SK-N-SH (cell line): ENCODE results near the gene ACTL10. TPM values are rescaled to one million over a fixed set of nuclear protein-coding genes. Genes with fewer than 3 reads are reported as not detected.

Experiments
- CTCF ChIA-PET: fragments of 300-600, 350-600 bp; formaldehyde crosslinking; extraction: SDS; loops from one replicate; lab custom pipeline; 2021; lab: Yijun Ruan, JAX
- POLR2A ChIA-PET: fragments of 350-600 bp; sonication (Branson Sonifier 250); formaldehyde crosslinking; extraction: SDS; loops from one replicate; lab custom pipeline; 2020; ENCODE audit warnings: antibody characterized with exemption, inconsistent platforms; lab: Yijun Ruan, JAX
- DNase-seq: peaks from one replicate; pipeline ENCODE4 v3.0.0; 2012
- H2AFZ ChIP-seq: fragments of 200-600 bp; sonication (generic); 2 replicates; pipeline ENCODE4 v1.8.1; 2016; ENCODE audit warnings: antibody characterized with exemption, mild to moderate bottlenecking, low read depth
- H3F3A ChIP-seq: fragments of 200-600 bp; sonication (generic); replicated peaks from 2 replicates; pipeline ENCODE3; 2016; ENCODE audit warnings: antibody characterized with exemption, mild to moderate bottlenecking; ENCODE audit not compliant: insufficient read depth
- H3K27ac ChIP-seq, 2 experiments: fragments of 200-500 bp in 1 of 2; fragments of 200-600 bp in 1 of 2; sonication (Bioruptor generic) in 1 of 2; sonication (generic), shearing (Covaris generic) in 1 of 2; 2 replicates each; pipeline versions ENCODE4 v1.5.1 to v1.6.1; 2014 to 2016; ENCODE audit warnings: low read depth in 2 of 2, inconsistent platforms in 1 of 2, low read length in 1 of 2, mild to moderate bottlenecking in 1 of 2, mixed read lengths in 1 of 2
- H3K27me3 ChIP-seq: fragments of 200-600 bp; sonication (generic), shearing (Covaris generic); 2 replicates; pipeline ENCODE4 v1.6.1; 2016; ENCODE audit warnings: mixed run types; ENCODE audit not compliant: insufficient read depth
- H3K36me3 ChIP-seq, 2 experiments: fragments of 200-500 bp in 1 of 2; fragments of 200-600 bp in 1 of 2; sonication (Bioruptor generic) in 1 of 2; sonication (generic) in 1 of 2; replicated peaks in 1 of 2; 2 replicates each; pipeline versions ENCODE3 to v1.5.1; 2014 to 2016; ENCODE audit warnings: low read length in 1 of 2, mild to moderate bottlenecking in 1 of 2; ENCODE audit not compliant: insufficient read depth in 2 of 2, control insufficient read depth in 1 of 2
- H3K4me1 ChIP-seq, 2 experiments: fragments of 200-500 bp in 1 of 2; fragments of 200-600 bp in 1 of 2; sonication (Bioruptor generic) in 1 of 2; sonication (generic), shearing (Covaris generic) in 1 of 2; 2 replicates each; pipeline versions ENCODE4 v1.5.1 to v1.6.1; 2014 to 2016; ENCODE audit warnings: low read depth in 1 of 2, low read length in 1 of 2, mixed run types in 1 of 2; ENCODE audit not compliant: insufficient read depth in 2 of 2, control insufficient read depth in 1 of 2
- H3K4me2 ChIP-seq: fragments of 200-600 bp; sonication (generic), shearing (Covaris generic); 2 replicates; pipeline ENCODE4 v1.6.1; 2017; ENCODE audit warnings: mixed run types
- H3K4me3 ChIP-seq, 2 experiments: fragments of 200-500 bp in 1 of 2; fragments of 200-600 bp in 1 of 2; sonication (Bioruptor generic) in 1 of 2; sonication (generic), shearing (Covaris generic) in 1 of 2; 2 replicates each; pipeline versions ENCODE4 v1.5.1 to v1.8.1; 2014 to 2016; ENCODE audit warnings: low read depth in 2 of 2, inconsistent platforms in 1 of 2, low read length in 1 of 2, mild to moderate bottlenecking in 1 of 2, mixed read lengths in 1 of 2, moderate library complexity in 1 of 2
- H3K79me2 ChIP-seq: fragments of 200-600 bp; sonication (generic); 2 replicates; pipeline ENCODE4 v1.8.1; 2017; ENCODE audit warnings: mild to moderate bottlenecking; ENCODE audit not compliant: insufficient read depth
- H3K9ac ChIP-seq: fragments of 200-600 bp; sonication (generic); 2 replicates; pipeline ENCODE4 v1.6.1; 2017; ENCODE audit warnings: mixed run types
- H3K9me2 ChIP-seq: fragments of 200-600 bp; sonication (generic); 2 replicates; pipeline ENCODE4 v1.6.1; 2017; ENCODE audit warnings: mixed run types
- H3K9me3 ChIP-seq: fragments of 200-600 bp; sonication (generic); 2 replicates; pipeline ENCODE4 v1.6.1; 2017; ENCODE audit warnings: mixed run types, mild to moderate bottlenecking, moderate library complexity
- H4K20me1 ChIP-seq: fragments of 200-600 bp; sonication (generic); 2 replicates; pipeline ENCODE4 v1.6.1; 2017; ENCODE audit warnings: mild to moderate bottlenecking, mixed run types; ENCODE audit not compliant: insufficient read depth
- EZH2phosphoT487 ChIP-seq: fragments of 200-600 bp; sonication (generic); IDR thresholded peaks from 2 replicates; pipeline ENCODE4 v1.6.1; 2017; ENCODE audit warnings: low read depth, mixed run types, mild to moderate bottlenecking, antibody characterized with exemption, moderate library complexity, borderline replicate concordance
- FOXJ3 ChIP-seq: sonication (generic); formaldehyde crosslinking; IDR thresholded peaks from 2 replicates; pipeline ENCODE4 v1.5.1; 2020; ENCODE audit warnings: mild to moderate bottlenecking, missing genetic modification reagents
- GABPA ChIP-seq: IDR thresholded peaks from 2 replicates; pipeline ENCODE4 v1.4.0; 2012; ENCODE audit warnings: low read depth, mild to moderate bottlenecking
- GATA2 ChIP-seq: sonication (generic); formaldehyde crosslinking; IDR thresholded peaks from 2 replicates; pipeline ENCODE4 v1.5.0; 2020; ENCODE audit warnings: mild to moderate bottlenecking, missing genetic modification reagents
- MEF2A ChIP-seq: IDR thresholded peaks from 2 replicates; pipeline ENCODE4 v1.4.0; 2012; ENCODE audit warnings: low read depth, borderline replicate concordance
- MXI1 ChIP-seq: IDR thresholded peaks from 2 replicates; pipeline ENCODE4 v1.6.1; 2012; ENCODE audit warnings: mild to moderate bottlenecking, low read depth, low read length, improper control_type of control experiment
- RXRA ChIP-seq: IDR thresholded peaks from 2 replicates; pipeline ENCODE4 v1.4.0; 2012; ENCODE audit warnings: low read depth, mild to moderate bottlenecking, borderline replicate concordance
- SIN3A ChIP-seq: IDR thresholded peaks from 2 replicates; pipeline ENCODE4 v1.6.1; 2012; ENCODE audit warnings: low read depth, mild to moderate bottlenecking, low read length, moderate library complexity, borderline replicate concordance
- TCF12 ChIP-seq: IDR thresholded peaks from 2 replicates; pipeline ENCODE4 v1.4.0; 2012
- TEAD4 ChIP-seq: IDR thresholded peaks from 2 replicates; pipeline ENCODE4 v1.4.0; 2012; ENCODE audit warnings: mild to moderate bottlenecking, borderline replicate concordance; ENCODE audit not compliant: insufficient read depth
- WGBS: methylation state at CpG from one replicate; pipeline ENCODE4 v1.1.6; 2017; ENCODE audit warnings: low lambda C conversion rate; 5-methylcytosine and 5-hydroxymethylcytosine counted together
- polyA plus RNA-seq, 3 experiments: library from polyadenylated mRNA; depleted of rRNA; stranded (reverse); fragments of >200 nt; gene quantifications; 2 replicates each; pipeline ENCODE4 v1.2.3, GENCODE V29; 2012
- TF ChIP-seq, protein P1 (sequence below): IDR thresholded peaks from 2 replicates; pipeline ENCODE4 v1.6.1; 2012; ENCODE audit warnings: mild to moderate bottlenecking, low read depth, low read length, moderate library complexity
- TF ChIP-seq, protein P2 (sequence below): IDR thresholded peaks from 2 replicates; pipeline ENCODE4 v1.4.0; 2012; ENCODE audit warnings: low read depth
- TF ChIP-seq, protein P3 (sequence below): IDR thresholded peaks from 2 replicates; pipeline ENCODE4 v1.4.0; 2012; ENCODE audit warnings: low read depth, borderline replicate concordance
- TF ChIP-seq, protein P4 (sequence below): IDR thresholded peaks from 2 replicates; pipeline ENCODE4 v1.4.0; 2012; ENCODE audit warnings: low read depth, borderline replicate concordance
- TF ChIP-seq, protein P5 (sequence below): fragments of 200-600 bp; sonication (generic); IDR thresholded peaks from 2 replicates; pipeline ENCODE4 v1.6.1; 2017; ENCODE audit warnings: antibody characterized with exemption, mild to moderate bottlenecking, moderate library complexity
- TF ChIP-seq, protein P6 (sequence below): IDR thresholded peaks from 2 replicates; pipeline ENCODE4; 2012

ACTL10 gene
- polyA plus RNA-seq, 1 of the 3 experiments (the other 2 are of a cell fraction): 0.25 TPM

DNA sequence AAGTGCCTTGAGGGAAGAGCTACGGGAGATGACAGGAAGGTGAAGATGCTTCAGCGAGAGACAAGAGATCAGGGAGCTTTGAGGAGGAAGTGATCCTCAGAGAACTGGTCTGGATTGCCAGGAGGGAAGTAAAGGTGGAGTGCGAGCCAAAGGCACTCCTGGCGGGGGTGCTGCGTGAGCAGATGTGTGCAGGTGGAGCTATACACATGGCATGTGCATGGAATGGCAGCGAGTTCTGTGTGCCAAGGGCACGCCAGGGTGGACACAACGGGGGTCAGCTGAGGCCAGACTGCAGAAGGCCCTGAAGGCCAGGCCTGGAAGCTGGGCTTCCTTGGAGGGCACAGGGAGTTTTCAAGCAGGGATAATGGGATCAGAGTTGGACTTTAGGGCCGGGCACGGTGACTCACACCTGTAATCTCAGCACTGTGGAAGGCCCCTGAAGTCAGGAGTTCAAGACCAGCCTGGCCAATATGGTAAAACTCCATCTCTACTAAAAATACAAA, 47.2 kb downstream of the ACTL10 start:
- H3F3A ChIP-seq: no peaks in the 10 kb centered on the region
- H3K27ac ChIP-seq: no peak overlapping the region
- no peak overlapping the region for H3K4me2 ChIP-seq
- TF ChIP-seq, protein P1, sequence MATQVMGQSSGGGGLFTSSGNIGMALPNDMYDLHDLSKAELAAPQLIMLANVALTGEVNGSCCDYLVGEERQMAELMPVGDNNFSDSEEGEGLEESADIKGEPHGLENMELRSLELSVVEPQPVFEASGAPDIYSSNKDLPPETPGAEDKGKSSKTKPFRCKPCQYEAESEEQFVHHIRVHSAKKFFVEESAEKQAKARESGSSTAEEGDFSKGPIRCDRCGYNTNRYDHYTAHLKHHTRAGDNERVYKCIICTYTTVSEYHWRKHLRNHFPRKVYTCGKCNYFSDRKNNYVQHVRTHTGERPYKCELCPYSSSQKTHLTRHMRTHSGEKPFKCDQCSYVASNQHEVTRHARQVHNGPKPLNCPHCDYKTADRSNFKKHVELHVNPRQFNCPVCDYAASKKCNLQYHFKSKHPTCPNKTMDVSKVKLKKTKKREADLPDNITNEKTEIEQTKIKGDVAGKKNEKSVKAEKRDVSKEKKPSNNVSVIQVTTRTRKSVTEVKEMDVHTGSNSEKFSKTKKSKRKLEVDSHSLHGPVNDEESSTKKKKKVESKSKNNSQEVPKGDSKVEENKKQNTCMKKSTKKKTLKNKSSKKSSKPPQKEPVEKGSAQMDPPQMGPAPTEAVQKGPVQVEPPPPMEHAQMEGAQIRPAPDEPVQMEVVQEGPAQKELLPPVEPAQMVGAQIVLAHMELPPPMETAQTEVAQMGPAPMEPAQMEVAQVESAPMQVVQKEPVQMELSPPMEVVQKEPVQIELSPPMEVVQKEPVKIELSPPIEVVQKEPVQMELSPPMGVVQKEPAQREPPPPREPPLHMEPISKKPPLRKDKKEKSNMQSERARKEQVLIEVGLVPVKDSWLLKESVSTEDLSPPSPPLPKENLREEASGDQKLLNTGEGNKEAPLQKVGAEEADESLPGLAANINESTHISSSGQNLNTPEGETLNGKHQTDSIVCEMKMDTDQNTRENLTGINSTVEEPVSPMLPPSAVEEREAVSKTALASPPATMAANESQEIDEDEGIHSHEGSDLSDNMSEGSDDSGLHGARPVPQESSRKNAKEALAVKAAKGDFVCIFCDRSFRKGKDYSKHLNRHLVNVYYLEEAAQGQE: no peak
- TF ChIP-seq MXI1 (no peak), RXRA (no peak), EZH2phosphoT487 (no peak), FOXJ3 (no peak), GABPA (no peak), TCF12 (no peak), MEF2A (no peak), TEAD4 (no peak), SIN3A (no peak), GATA2 (CRISPR knock-in tag) (no peak)
- TF ChIP-seq, protein P2, sequence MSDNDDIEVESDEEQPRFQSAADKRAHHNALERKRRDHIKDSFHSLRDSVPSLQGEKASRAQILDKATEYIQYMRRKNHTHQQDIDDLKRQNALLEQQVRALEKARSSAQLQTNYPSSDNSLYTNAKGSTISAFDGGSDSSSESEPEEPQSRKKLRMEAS: no peak
- TF ChIP-seq, protein P3, sequence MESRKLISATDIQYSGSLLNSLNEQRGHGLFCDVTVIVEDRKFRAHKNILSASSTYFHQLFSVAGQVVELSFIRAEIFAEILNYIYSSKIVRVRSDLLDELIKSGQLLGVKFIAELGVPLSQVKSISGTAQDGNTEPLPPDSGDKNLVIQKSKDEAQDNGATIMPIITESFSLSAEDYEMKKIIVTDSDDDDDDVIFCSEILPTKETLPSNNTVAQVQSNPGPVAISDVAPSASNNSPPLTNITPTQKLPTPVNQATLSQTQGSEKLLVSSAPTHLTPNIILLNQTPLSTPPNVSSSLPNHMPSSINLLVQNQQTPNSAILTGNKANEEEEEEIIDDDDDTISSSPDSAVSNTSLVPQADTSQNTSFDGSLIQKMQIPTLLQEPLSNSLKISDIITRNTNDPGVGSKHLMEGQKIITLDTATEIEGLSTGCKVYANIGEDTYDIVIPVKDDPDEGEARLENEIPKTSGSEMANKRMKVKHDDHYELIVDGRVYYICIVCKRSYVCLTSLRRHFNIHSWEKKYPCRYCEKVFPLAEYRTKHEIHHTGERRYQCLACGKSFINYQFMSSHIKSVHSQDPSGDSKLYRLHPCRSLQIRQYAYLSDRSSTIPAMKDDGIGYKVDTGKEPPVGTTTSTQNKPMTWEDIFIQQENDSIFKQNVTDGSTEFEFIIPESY: no peak
- TF ChIP-seq, protein P4, sequence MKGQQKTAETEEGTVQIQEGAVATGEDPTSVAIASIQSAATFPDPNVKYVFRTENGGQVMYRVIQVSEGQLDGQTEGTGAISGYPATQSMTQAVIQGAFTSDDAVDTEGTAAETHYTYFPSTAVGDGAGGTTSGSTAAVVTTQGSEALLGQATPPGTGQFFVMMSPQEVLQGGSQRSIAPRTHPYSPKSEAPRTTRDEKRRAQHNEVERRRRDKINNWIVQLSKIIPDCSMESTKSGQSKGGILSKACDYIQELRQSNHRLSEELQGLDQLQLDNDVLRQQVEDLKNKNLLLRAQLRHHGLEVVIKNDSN: no peak
- TF ChIP-seq, protein P5, sequence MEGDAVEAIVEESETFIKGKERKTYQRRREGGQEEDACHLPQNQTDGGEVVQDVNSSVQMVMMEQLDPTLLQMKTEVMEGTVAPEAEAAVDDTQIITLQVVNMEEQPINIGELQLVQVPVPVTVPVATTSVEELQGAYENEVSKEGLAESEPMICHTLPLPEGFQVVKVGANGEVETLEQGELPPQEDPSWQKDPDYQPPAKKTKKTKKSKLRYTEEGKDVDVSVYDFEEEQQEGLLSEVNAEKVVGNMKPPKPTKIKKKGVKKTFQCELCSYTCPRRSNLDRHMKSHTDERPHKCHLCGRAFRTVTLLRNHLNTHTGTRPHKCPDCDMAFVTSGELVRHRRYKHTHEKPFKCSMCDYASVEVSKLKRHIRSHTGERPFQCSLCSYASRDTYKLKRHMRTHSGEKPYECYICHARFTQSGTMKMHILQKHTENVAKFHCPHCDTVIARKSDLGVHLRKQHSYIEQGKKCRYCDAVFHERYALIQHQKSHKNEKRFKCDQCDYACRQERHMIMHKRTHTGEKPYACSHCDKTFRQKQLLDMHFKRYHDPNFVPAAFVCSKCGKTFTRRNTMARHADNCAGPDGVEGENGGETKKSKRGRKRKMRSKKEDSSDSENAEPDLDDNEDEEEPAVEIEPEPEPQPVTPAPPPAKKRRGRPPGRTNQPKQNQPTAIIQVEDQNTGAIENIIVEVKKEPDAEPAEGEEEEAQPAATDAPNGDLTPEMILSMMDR: no peak
- TF ChIP-seq, protein P6, sequence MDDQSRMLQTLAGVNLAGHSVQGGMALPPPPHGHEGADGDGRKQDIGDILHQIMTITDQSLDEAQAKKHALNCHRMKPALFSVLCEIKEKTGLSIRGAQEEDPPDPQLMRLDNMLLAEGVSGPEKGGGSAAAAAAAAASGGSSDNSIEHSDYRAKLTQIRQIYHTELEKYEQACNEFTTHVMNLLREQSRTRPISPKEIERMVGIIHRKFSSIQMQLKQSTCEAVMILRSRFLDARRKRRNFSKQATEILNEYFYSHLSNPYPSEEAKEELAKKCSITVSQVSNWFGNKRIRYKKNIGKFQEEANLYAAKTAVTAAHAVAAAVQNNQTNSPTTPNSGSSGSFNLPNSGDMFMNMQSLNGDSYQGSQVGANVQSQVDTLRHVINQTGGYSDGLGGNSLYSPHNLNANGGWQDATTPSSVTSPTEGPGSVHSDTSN: no peak
- H4K20me1 ChIP-seq: no peaks in the 10 kb centered on the region
- no peaks in the 10 kb centered on the region for H3K9me3 ChIP-seq
- H3K9ac ChIP-seq: no peak overlapping the region
- no peak overlapping the region for H3K4me3 ChIP-seq
- 93% methylated on average over 10 of the region's 10 CpGs for WGBS
- no peaks in the 10 kb centered on the region for H3K27me3 ChIP-seq
- H2AFZ ChIP-seq: no peak overlapping the region
- peaks cover 3% of the 10 kb centered on the region; the same call in 1 of the 2 replicates for H3K79me2 ChIP-seq
- no peak for DNase-seq
- no peaks in the 10 kb centered on the region for H3K36me3 ChIP-seq
- no peaks in the 10 kb centered on the region; a peak in 1 of 4 replicates for H3K4me1 ChIP-seq
- H3K9me2 ChIP-seq: no peaks in the 10 kb centered on the region
- ChIA-PET POLR2A (no interaction called here), CTCF (interaction anchor here (2.0 kb wide), 1 partner anchor 46 kb away, joined by 6 read pairs; no protein-coding TSS in a partner anchor)
